Measurements from ENCODE around the gene HSPB6. TPM values are rescaled to one million over a fixed set of nuclear protein-coding genes. Genes with fewer than 3 reads are reported as not detected.

The HSPB6 gene
- total RNA-seq, 1 experiment from 2014 or later = 0.93 TPM

GRCh38 chr19:35767288-35768081, 10.7 kb upstream of the HSPB6 start:
- no peak overlapping the region for H3K4me3 ChIP-seq (replicated peaks in 1 of 2; ENCODE audit: low read depth in 1 of 2, low read length in 2 of 2)
- peaks cover 0 to 9% of the 10 kb centered on the region in 2 experiments; a peak in 1 of 4 replicates for H3K36me3 ChIP-seq (ENCODE audit: control insufficient read depth in 1 of 2, insufficient read depth in 2 of 2, low read length in 2 of 2)
- DNase-seq (ENCODE audit: low read depth, low spot score) = no peak
- intact Hi-C loops (cut with micrococcal nuclease) = no loop called here
- RAD21 ChIA-PET (ENCODE audit: low non-redundant PET in 1 of 2, low total read pairs in 2 of 2, uncharacterized antibody in 2 of 2, unreplicated experiment in 2 of 2) = no interaction called here
- H3K9me2 ChIP-seq (ENCODE audit: insufficient read depth) = no peaks in the 10 kb centered on the region
- no peak overlapping the region for H3K27ac ChIP-seq (ENCODE audit: low read depth, low read length)
- no peaks in the 10 kb centered on the region for H3K27me3 ChIP-seq (ENCODE audit: insufficient read depth, low read length)
- POLR2A ChIA-PET = interaction anchor here (1.1 kb wide), 1 partner anchor 10 kb away, joined by 3 read pairs; the partner anchor contains the start of gene HSPB6
- no peak overlapping the region for H2AFZ ChIP-seq (ENCODE audit: low read depth, low read length, poor library complexity, severe bottlenecking)
- CTCF ChIA-PET = no interaction called here
- no peaks in the 10 kb centered on the region for H3K4me1 ChIP-seq (ENCODE audit: control insufficient read depth in 1 of 2, insufficient read depth in 2 of 2, low read length in 2 of 2)
- TF ChIP-seq EZH2 (IDR thresholded peaks at IDR 0.05) = no peak
- no peak for TF ChIP-seq POLR2A (IDR thresholded peaks at IDR 0.05; ENCODE audit: borderline replicate concordance, extremely low read depth, insufficient read depth, insufficient read length)
- TF ChIP-seq ZBTB33 (IDR thresholded peaks at IDR 0.05; ENCODE audit: extremely low read depth, insufficient replicate concordance, low read length) = no peak
- TF ChIP-seq SIN3A (IDR thresholded peaks at IDR 0.05; ENCODE audit: low read depth) = no peak
- no peak for TF ChIP-seq YY1 (IDR thresholded peaks at IDR 0.05; ENCODE audit: extremely low read depth, insufficient replicate concordance, low read depth, low read length)
- no peak for TF ChIP-seq CEBPB (IDR thresholded peaks at IDR 0.05; ENCODE audit: low read depth)
- TF ChIP-seq ATF3 (IDR thresholded peaks at IDR 0.05) = no peak
- no peak for TF ChIP-seq JUND (IDR thresholded peaks at IDR 0.05)
- H3K9me3 ChIP-seq (ENCODE audit: control insufficient read depth in 1 of 2, insufficient read depth in 1 of 2, low read depth in 1 of 2, low read length in 2 of 2) = no peaks in the 10 kb centered on the region
- H3K4me2 ChIP-seq (ENCODE audit: low read length) = no peak overlapping the region
- H4K20me1 ChIP-seq (ENCODE audit: insufficient read depth) = no peaks in the 10 kb centered on the region
- no peaks in the 10 kb centered on the region for H3K79me2 ChIP-seq (ENCODE audit: insufficient read depth, low read length)
- H3K9ac ChIP-seq (ENCODE audit: low read length) = no peak overlapping the region
- no TSS peak for BruUV-seq (replicated peaks)
- peak; percentile 49; the same call in 1 of the 2 replicates for ATAC-seq
